Activated CD8-positive, alpha-beta memory T cell treated with anti-CD3 and anti-CD28 coated beads for 36 hours (primary cell): ENCODE data around the gene MYH7. TPM values are rescaled to one million over a fixed set of nuclear protein-coding genes. Genes with fewer than 3 reads are reported as not detected.
"Not testable (repeated sequence)": the region's sequence is repeated elsewhere in the genome, so short reads cannot be mapped to it uniquely, and the experiment has no call there.

ENCODE experiments used
- CTCF ChIA-PET: fragments of 350-600 bp; sonication (Branson Sonifier 250); formaldehyde crosslinking; loops from one replicate; lab custom pipeline; 2021; ENCODE audit warnings: antibody characterized with exemption; lab: Charles Lee
- POLR2A ChIA-PET: fragments of 350-600 bp; sonication (Branson Sonifier 250); formaldehyde crosslinking; loops from one replicate; lab custom pipeline; 2021; ENCODE audit warnings: antibody characterized with exemption; lab: Charles Lee
- total RNA-seq, 2 experiments: library from RNA; stranded (reverse); gene quantifications; one replicate each; pipeline ENCODE4 v1.2.3, GENCODE V29; 2021

Gene MYH7
- total RNA-seq: not detected

DNA sequence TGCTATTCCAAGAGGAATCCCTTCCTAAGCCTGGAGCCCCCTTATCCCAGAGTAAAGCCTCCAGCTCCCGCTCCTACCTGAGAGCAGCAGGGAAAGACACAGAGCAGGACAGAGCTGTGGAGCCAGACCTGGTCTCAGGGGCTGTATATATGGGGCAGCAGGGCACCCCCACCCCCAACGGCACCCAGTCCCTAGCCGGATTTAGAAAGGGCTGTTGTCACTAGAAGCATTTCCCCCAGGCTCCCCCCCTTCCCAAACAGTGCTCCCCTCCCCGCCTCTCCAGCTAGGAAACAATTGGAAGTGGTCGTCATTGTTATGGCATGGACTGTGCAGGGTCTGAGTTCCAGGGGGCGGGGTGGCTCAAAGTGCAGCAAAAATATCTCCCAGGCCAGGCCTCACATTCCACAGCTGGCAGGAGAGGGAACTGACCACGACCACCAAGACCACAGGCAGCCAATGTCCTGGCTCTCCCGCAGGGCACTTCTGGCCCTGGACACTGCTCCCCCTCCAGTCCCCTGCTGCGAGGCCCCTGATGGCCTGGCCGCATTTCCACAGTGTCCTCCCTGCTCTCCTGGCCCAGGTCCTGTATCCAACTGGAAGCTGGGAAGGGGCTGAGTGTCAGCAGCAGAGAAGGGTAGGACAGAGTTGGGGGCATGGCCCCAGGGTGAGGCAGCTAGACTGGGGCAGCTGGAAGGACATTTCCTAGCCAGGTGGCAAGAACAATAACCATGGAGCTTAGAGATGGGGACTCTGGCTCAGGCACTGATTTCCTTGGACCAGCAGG, at the start of gene MYH7:
Gene MYH7, minus strand, starts transcription at position 118 of the 784 bp plus-strand sequence. CDS start 1,928 bp downstream, outside the sequence.
- POLR2A ChIA-PET: no interaction called here

DNA sequence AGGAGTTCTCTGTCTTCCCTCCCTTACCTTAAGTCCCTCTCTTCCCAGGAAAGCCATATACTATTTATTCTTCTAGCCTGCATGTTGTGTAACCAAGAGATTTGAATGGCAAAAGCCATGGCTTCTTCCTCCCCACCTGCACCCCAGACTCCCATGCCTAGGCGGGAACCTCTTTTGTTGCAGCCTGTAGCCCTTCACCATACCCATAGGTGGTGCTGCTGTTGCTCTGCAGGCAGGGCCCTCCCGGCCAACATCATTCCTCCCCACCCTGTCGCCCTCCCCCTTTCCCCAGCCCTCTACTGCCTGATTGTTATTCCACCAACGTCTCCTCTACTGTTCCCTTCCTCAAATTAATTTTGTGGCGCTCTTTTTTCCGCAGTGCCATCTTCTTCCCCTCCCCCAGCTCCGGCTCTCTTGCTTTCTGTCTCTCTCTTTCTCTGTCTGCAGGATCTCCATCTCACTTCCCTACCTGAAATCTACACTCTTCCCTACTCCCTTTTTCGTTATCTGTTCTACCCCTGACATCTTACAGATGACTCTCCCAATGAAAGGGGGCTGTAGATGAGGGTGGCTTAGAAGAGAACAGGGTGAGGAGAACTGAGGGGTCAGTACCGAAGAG, 47.9 kb upstream of the MYH7 start:
- CTCF ChIA-PET: interaction anchor here (1.1 to 1.4 kb wide), 2 partner anchors 77 to 78 kb away, joined by 4 read pairs; no protein-coding TSS in a partner anchor
- POLR2A ChIA-PET: no interaction called here

More for the DNA sequence above, at the start of gene MYH7:
- CTCF ChIA-PET: no interaction called here

- ChIA-PET POLR2A (no interaction called here), CTCF (interaction anchor here (1.1 kb wide), 1 partner anchor 77 kb away, joined by 4 read pairs; no protein-coding TSS in a partner anchor)
Observed at GRCh38 chr14:23482823-23483148, 47.3 kb upstream of the MYH7 start.

DNA sequence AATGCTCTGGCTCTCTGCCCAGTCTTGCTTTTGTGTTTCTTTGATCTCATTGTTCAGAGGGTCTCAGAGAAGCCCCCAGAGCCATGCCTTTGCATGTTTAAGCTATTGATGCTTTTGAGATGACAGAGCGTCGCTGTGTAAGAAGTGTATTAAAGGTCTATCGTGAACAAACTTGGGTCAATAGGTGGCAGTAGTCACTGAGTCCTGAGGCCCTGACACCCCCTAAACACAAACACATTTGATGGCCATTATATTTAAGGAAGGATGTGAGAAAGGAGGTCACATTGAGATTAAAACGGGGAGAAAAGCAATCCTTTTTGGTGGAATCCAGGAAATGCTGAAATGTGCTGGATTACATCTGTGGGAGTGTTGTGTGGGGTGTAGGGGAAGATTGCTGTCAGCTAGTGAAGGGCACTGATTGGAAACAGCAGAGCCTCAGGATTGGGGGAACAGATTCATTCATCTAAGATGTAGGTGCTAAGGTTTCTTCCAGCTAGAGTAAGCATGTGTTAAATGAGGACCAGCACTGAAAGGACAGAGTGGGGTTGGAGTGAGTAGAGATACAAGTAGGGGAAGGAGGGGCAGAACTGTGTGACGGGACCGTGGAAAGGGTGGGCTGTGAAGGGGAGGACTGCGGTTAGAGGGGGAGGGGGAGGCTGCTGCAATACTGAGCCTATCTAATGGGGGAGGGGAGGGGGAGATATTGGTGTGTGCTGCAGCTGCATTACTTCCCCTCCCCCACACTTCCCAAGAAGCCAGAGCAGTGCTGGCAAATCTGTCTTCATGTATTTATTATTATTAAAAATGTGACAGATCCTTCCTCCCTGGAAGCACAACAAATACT, 46.7 kb upstream of the MYH7 start:
- ChIA-PET CTCF (interaction anchor here (1.1 kb wide), 1 partner anchor 78 kb away, joined by 4 read pairs; no protein-coding TSS in a partner anchor), POLR2A (no interaction called here)

GRCh38 chr14:23481362-23481970, 46.0 kb upstream of the MYH7 start:
- POLR2A ChIA-PET: no interaction called here
- CTCF ChIA-PET: interaction anchor here (0.7 kb wide), 1 partner anchor 60 kb away, joined by 4 read pairs; no protein-coding TSS in a partner anchor

DNA sequence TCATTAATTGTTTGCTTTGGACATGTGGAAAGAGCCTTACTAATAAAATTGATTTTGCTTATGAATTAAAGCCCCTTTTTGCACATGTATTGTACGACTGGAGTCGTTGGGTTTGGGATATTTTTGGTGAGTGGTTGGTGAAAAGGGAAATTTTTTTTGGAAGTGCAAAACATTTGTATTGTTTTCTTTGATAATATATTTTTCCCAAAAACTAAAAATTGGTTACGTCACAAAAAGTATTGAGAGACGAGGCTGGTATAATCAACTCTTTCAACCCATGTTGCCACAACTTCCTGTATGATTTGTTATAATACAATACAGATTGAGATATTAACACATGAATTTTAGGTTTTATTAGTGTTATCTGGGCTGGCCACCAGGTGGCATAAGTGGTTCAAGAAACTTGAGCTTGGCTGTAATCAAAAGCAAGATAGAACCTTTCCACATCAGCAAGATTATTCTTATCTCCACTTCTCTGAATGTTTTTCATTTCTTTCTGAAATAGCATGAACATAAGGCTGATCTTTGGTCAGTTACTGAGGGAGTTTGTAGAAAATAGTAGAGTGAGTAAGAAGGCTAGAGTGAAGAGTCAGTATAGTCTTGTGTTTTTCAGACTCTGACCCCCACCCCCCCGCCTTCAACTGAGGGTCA, 42.8 kb upstream of the MYH7 start:
- ChIA-PET CTCF (interaction anchor here (0.6 to 3.2 kb wide), 15 partner anchors 12 to 331 kb away, joined by 3 to 25 read pairs (median 3); partner anchors contain the start of gene AP1G2), POLR2A (interaction anchor here (0.8 kb wide), 1 partner anchor 83 kb away, joined by 6 read pairs; no protein-coding TSS in a partner anchor)

GRCh38 chr14:23470947-23471346, 35.5 kb upstream of the MYH7 start:
- ChIA-PET CTCF (no interaction called here), POLR2A (interaction anchor here (0.7 kb wide), 1 partner anchor 87 kb away, joined by 3 read pairs; no protein-coding TSS in a partner anchor)

- POLR2A ChIA-PET: interaction anchor here (1.0 kb wide), 1 partner anchor 149 kb away, joined by 3 read pairs; the partner anchor contains the start of gene PABPN1
- CTCF ChIA-PET: no interaction called here
Observed at GRCh38 chr14:23469906-23470403, 34.5 kb upstream of the MYH7 start.

DNA sequence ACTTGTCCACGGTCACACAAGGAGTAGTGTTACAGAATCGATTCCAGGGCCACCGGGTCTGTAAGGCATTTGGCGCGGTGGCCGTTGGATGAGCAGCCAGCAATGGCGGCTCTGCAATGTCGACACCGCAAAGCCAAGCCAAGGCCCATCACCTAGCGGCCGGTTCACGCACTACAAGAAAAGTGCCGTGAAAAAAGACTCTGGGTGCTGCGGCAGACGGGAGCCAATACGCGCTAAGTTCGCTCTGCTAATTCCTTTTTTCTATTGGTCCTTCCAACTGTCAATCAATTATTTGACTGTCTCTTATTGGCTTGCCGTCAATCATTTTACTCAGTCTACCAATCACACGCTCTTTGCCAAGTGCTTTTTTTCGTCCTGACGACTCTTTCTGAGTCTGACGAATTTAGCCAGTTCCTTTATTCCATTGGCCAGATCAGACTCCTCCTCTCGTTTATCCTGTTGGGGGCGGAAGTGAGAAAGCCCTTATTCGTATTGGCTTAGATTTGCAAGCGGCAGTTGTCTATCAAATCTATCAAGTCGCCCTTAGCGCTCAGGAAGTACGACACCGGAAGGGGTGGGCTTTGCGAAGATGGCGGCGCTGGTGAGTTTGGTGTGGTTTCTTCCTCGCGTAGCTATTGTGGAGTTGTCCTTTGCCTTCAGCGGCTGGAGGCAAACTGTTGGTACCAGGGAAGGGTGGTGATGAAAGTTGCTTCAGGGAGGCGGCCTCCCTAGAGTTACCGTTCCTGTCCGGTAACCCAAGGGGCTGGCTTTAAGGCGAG, 33.9 kb upstream of the MYH7 start, which contains the start of gene NGDN:
Gene NGDN, plus strand, starts transcription at position 577 of the 779 bp plus-strand sequence. Its CDS starts 13 bp downstream, at position 590.
- CTCF ChIA-PET: no interaction called here
- POLR2A ChIA-PET: interaction anchor here (1.0 kb wide), 1 partner anchor 148 kb away, joined by 3 read pairs; the partner anchor contains the start of gene PABPN1

- POLR2A ChIA-PET: no interaction called here
- CTCF ChIA-PET: interaction anchor here (0.7 to 0.9 kb wide), 2 partner anchors 81 to 94 kb away, joined by 3 to 4 read pairs; no protein-coding TSS in a partner anchor
Observed at GRCh38 chr14:23468704-23469126, 33.3 kb upstream of the MYH7 start.

- CTCF ChIA-PET: interaction anchor here (1.0 kb wide), 1 partner anchor 10 kb away, joined by 3 read pairs; no protein-coding TSS in a partner anchor
- POLR2A ChIA-PET: interaction anchor here (0.6 kb wide), 1 partner anchor 55 kb away, joined by 3 read pairs; no protein-coding TSS in a partner anchor
Observed at GRCh38 chr14:23465261-23465660, 29.8 kb upstream of the MYH7 start.

DNA sequence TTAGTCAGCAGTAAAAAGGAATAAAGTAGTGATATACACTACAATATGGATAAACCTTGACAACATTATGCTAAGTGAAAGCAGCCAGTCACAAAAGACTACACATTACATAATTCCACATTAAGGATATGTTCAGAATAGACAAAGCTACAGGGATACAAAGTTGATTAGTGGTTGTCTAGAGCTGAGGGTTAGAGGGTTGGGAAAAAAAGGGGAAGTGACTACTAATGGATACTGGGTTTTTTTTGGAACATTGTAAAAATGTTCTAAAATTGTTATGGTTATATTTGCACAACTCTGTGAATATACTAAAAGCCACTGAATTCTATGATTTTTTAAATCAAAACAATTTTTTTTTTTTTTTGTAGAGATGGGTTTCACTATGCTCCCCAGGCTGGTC, 29.2 kb upstream of the MYH7 start:
- ChIA-PET CTCF (interaction anchor here (1.0 kb wide), 1 partner anchor 11 kb away, joined by 3 read pairs; no protein-coding TSS in a partner anchor), POLR2A (no interaction called here)

- ChIA-PET POLR2A (no interaction called here), CTCF (no interaction called here)
Observed at GRCh38 chr14:23460960-23461359, 25.5 kb upstream of the MYH7 start.

DNA sequence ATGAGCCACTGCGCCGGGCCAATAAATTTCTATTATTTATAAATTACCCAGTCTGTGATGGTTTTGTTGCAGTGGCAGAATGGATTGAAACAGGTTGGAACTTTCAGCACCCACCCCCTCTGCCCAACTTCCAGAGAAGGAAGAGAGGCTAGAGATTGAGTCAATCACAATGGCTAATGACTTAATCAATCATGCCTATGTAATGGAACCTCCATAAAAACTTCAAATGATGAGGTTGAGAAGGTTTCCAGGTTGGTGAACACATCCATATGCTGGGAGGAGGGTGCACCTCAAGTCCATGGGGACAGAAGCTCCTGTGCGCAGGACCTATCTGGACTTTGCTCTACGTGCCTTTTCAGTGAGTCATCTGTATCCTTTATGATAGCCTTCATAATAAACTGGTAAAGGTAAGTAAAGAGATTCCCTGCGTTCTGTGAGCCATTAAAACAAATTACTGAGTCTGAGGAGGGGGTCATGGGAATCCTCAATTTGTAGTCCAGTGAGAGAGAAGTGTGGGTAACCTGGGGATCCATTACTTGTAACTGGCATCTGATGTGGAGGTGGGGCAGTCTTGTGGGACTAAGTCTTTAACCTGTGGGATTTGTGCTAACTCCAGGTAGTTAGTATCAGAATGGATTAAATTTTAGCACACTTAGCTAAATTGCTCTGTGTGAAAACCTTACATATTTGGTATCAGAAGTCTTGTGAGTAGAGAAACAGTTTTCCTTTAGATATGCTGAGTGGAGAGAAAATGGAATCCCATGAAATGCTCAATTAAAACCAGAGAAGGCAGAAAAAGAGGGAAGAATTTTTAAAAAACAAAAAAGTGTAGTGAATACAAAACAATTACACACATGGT, 22.4 kb upstream of the MYH7 start:
- CTCF ChIA-PET: no interaction called here
- POLR2A ChIA-PET: no interaction called here

DNA sequence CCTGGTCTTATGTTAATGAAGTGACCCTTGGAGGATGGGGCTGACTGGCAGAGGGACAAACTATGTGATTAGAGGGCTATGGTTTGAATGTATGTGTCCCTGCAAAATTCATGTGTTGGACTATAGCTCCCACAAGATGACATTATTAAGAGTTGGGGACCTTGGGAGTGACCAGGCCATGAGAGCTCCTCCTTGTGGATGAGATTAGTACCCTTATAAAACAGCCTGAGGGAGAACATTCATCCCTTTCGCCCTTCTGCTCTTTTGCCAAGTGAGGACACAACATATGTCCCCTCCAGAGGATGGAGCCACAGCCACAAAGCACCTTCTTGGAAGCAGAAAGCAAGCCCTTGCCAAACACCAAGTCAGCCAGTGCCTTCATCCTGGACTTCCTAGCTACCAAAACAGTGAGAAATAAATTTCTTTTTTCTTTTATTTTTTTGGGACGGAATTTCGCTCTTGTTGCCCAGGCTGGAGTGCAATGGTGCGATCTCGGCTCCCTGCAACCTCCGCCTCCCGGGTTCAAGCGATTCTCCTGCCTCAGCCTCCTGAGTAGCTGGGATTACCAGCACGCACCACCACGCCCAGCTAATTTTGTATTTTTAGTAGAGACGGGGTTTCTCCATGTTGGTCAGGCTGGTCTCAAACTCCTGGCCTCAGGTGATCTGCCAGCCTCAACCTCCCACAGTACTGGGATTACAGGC, 21.6 kb upstream of the MYH7 start:
- CTCF ChIA-PET: not testable (repeated sequence)
- POLR2A ChIA-PET: interaction anchor here (0.5 to 0.6 kb wide), 2 partner anchors 40 to 95 kb away, joined by 3 to 5 read pairs; no protein-coding TSS in a partner anchor
